NCI-H146 treated with DMSO at 0.1 percent for 48 hours (cell line): ENCODE data around the gene NSRP1.
"Not testable (repeated sequence)": the region's sequence is repeated elsewhere in the genome, so short reads cannot be mapped to it uniquely, and the experiment has no call there.

Experiments used
- DNase-seq: peaks from one replicate; lab custom pipeline; 2025; ENCODE audit not compliant: unreplicated experiment; lab: John Stamatoyannopoulos, UW

NSRP1 gene

GRCh38 chr17:30176855-30177254 is 60.2 kb downstream of the NSRP1 start:
- DNase-seq = no peak

DNA sequence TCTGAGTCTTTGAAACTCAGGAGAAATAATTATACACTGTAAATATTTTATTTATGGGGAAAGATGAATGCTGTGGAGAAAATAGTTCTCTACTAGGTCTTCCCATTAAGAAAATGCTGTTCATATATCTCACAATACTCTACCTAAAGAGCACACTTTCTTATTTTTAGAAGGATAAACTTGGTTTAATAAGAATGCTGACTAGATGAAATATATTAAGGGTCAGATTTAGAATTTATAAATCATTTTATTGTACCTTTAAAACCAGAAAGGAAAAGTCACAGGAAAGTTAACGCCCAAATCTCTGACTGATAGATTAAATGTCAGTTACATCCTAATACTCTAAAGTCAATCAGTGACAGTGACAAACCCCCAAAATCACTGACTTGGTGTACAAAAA is 70.1 kb downstream of the NSRP1 start:
- no peak for DNase-seq

- no peak for DNase-seq
Observed at GRCh38 chr17:30187573-30187972, 71.0 kb downstream of the NSRP1 start.

- DNase-seq = no peak
Observed at GRCh38 chr17:30188211-30188939, 71.8 kb downstream of the NSRP1 start.

DNA sequence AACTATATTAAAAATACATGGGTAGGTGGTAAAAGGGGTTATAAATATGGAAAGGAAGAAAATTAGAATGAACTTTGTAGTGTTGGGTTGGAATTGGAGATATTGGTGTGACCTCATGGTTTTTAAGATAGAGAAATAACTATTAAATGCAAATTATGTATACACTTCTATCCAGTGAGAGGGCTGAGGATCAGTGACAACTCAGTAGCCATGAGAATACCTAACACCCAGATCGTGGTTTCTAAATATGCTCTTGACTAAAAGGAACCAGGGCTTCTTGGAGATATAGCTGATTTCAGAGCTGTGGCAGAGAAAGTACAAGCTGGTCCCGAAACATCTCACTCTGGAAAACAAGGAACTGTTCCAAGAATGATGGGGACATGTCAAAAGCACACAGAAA is 74.5 kb downstream of the NSRP1 start:
- DNase-seq = no peak

- no peak for DNase-seq
Observed at GRCh38 chr17:30196504-30196903, 79.9 kb downstream of the NSRP1 start.

DNA sequence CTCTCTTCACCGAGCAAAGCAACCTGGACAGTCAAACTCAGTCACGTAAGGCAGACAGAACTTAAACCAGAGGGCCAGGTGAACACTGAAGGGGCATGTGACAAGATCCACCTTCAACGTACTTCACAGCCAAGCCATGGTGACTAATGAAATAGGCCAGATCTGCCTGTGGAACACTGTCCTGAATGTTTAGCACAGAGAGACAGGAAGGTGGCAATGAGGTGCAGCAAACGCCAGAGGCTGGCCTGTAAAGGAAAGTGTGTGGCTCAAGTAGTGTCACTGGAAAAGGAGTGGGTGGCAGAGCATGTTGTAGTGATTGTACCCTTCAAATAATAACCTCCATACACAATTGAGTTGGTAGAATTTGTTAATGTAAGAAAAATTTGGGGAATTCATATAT is 80.8 kb downstream of the NSRP1 start:
- no peak for DNase-seq

- DNase-seq = no peak
Observed at GRCh38 chr17:30199600-30199999, 83.0 kb downstream of the NSRP1 start.

GRCh38 chr17:30200106-30200505 is 83.5 kb downstream of the NSRP1 start:
- no peak for DNase-seq

- not testable (repeated sequence) for DNase-seq
Observed at GRCh38 chr17:30200656-30201055, 84.0 kb downstream of the NSRP1 start.

GRCh38 chr17:30203471-30203981 is 86.9 kb downstream of the NSRP1 start:
- DNase-seq = no peak

DNA sequence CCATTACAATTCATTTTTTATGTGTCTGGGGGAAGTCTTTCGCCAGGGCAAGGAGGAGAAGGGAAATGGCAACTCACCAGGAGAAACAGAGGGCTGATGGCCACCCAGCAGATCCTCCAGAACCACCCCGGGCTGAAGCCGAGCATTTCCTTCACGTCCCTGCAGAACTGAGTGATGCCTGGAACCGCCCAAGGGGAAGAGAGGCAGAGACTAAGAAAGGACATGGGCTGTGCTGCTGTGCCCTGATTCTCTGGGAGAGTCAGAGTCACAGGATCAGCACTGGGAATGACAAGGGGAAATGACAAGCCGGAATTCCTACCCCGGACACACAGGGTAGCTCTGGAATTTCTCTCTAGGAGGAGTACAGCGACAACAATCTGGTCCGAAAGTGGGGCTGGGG is 91.0 kb downstream of the NSRP1 start:
- DNase-seq = no peak

- no peak for DNase-seq
Observed at GRCh38 chr17:30208214-30208613, 91.6 kb downstream of the NSRP1 start.

DNA sequence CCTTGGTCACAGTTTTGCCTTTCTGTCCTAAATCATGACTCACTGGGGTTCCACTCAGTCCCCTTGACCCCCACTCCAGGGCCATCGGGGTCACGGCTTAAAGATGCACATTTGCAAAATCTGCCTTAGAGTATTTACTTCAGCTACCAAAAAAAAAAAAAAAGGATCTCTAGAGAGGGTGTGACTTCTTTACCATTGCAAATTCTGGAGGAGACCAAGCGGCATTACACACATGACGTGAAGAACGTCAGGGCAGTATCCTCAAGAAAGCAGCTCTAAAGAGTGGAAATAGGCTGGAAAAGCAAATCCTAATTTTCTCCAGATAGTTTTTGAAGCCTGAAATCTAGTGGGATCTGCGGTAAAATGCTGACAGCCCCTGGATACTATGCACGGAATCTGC is 93.3 kb downstream of the NSRP1 start:
- DNase-seq = no peak

DNA sequence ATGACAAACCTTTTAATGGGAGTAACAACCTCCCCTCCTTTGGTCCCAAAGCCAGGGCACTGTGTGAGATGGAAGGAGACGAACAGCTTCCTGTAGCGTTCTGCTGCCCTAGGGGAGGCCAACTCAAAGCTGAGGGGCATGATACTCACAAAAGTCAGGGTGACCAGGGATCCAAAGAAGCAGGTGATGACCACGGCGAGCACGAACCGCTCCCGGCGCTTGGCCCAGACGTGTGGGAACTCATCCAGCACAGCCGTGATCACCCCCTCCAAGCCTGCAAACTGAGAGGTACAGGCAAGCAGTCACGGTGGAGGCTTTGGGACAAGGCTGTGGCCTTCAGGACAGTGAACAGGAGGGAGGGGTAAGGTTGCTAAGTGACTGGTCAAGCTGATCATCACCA is 93.8 kb downstream of the NSRP1 start:
- DNase-seq = no peak

- DNase-seq = no peak
Observed at GRCh38 chr17:30210901-30211300, 94.3 kb downstream of the NSRP1 start.

DNA sequence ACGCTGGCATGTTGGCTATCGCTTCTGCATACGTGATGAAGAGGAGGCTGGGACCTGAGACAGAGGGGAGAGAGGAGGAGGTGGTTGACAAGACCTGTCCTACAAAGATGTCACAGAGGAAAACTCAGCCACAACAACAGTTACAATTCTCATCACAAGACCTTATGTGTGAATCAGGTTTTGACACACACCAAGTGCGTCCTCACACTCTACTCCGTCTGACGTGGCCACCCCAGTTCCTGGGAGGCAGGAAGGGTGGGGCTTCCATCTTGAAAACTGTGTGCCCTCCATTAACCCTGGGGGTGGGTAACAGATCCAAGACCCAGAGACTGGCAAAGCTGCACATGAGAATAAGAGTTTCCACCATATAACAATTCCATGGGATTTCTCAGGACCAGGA is 94.8 kb downstream of the NSRP1 start:
- DNase-seq = no peak

GRCh38 chr17:30212750-30213149 is 96.1 kb downstream of the NSRP1 start:
- DNase-seq = no peak

DNA sequence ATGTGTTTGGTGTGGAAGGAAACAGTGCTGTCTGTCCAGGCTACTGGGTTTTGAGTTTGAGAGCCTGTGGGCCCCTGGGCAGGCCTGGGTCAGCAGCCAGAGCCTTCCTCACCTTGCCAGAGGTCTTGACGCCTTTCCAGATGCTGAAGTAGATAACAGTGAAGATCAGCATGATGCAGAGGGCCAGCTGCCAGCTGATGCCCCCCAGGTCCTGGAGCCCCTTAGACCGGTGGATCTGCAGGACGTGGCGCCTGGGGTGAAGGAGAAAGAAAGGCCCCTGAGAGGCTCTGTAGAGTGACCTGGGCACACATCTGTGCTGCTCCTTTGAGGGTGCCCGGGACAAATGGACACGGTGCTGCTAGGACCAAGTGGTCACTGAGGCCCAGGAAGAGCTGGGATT is 100.4 kb downstream of the NSRP1 start:
- no peak for DNase-seq

DNA sequence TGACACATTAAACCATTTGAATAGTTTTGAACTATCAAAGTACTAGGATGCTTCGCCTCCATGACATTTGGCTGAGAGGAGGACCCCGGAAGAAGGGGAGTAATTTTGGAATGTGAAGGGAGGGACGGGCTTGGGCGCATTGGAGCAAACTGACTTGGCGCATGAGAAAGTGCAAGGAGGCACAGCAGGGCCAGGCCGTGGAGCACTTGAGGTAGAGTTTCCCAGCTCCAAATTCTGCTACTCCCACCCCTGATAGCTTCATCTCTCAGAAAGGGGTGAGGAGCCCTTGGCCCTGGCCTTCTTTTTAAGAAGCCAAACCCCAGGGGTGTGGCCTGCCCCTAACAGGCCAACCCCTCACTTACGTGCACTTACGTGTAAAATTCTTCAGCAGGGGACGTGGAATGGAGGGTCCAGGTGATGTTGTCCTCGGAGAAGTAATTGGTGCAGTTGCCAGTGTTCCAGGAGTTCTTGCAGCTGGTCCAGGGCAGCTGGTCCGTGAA is 101.2 kb downstream of the NSRP1 start:
- DNase-seq = no peak

DNA sequence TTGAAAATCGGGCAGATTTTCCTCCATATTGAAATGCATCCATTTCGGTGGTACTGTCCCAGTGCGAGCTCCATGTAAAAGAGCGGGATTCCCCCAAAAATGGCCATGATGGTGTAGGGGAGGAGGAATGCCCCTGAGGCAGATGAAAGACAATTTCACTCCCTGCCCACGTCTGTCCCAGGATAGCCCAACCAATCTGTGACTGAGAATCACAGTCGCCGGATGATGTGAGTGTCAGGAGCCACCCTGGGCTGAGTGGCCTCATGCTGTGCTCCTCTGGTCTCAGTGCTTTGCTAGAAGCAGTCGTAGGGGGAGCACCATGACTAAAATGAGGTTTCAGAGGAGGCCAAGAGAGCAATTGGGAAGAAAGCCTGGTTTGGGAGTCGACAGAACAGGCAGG is 102.2 kb downstream of the NSRP1 start:
- DNase-seq = no peak

DNA sequence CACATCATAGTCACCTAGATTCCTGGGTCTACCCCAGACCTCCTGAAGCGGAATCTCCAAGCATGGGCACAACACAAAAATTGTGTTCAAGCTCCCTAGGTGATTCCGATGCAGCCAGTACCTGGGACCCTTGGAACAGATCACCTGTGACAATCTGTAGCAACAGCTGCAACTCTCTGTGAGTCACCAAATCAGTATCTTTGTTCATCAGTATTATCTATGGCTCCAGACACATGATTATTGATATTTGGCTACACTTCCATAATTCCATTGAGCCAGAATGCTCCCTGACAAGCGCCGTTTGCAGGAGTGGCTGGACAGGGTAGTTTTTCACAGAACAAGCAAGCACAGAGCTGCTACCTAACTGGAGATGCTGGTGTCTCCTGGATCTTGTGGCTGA is 102.7 kb downstream of the NSRP1 start:
- DNase-seq = no peak

GRCh38 chr17:30219833-30220232 is 103.2 kb downstream of the NSRP1 start:
- no peak for DNase-seq
